GM19324 (cell line): ENCODE data around the gene MEIS3.
"Not testable (repeated sequence)": the region's sequence is repeated elsewhere in the genome, so short reads cannot be mapped to it uniquely, and the experiment has no call there.

Source experiments
- ATAC-seq: cut with Tn5 transposase; IDR thresholded peaks from one replicate; pipeline ENCODE4 v1.9.1; 2021; ENCODE audit warnings: mild to moderate bottlenecking, moderate library complexity; ENCODE audit not compliant: unreplicated experiment, low FRiP score

The MEIS3 gene

GRCh38 chr19:47390533-47391488 is 28.5 kb downstream of the MEIS3 start:
- no peak for ATAC-seq

GRCh38 chr19:47389150-47389556 is 30.2 kb downstream of the MEIS3 start:
- ATAC-seq, result no peak

- ATAC-seq, result not testable (repeated sequence)
Observed at GRCh38 chr19:47388721-47389120, 30.6 kb downstream of the MEIS3 start.

GRCh38 chr19:47387623-47388022 is 31.7 kb downstream of the MEIS3 start:
- ATAC-seq, result not testable (repeated sequence)

- not testable (repeated sequence) for ATAC-seq
Observed at GRCh38 chr19:47386582-47386981, 32.7 kb downstream of the MEIS3 start.

GRCh38 chr19:47384533-47384932 is 34.8 kb downstream of the MEIS3 start:
- ATAC-seq, result not testable (repeated sequence)

GRCh38 chr19:47383890-47384289 is 35.4 kb downstream of the MEIS3 start:
- not testable (repeated sequence) for ATAC-seq

GRCh38 chr19:47381653-47382279 is 37.6 kb downstream of the MEIS3 start:
- no peak for ATAC-seq

- ATAC-seq, result no peak
Observed at GRCh38 chr19:47381121-47381520, 38.2 kb downstream of the MEIS3 start.

GRCh38 chr19:47380559-47380958 is 38.8 kb downstream of the MEIS3 start:
- no peak for ATAC-seq

GRCh38 chr19:47379381-47379938 is 39.9 kb downstream of the MEIS3 start:
- no peak for ATAC-seq

- no peak for ATAC-seq
Observed at GRCh38 chr19:47378246-47378645, 41.1 kb downstream of the MEIS3 start.

GRCh38 chr19:47377801-47378200 is 41.5 kb downstream of the MEIS3 start:
- no peak for ATAC-seq

- no peak for ATAC-seq
Observed at GRCh38 chr19:47377208-47377701, 42.1 kb downstream of the MEIS3 start.

GRCh38 chr19:47376589-47377144 is 42.7 kb downstream of the MEIS3 start:
- ATAC-seq, result no peak

GRCh38 chr19:47375694-47376588 is 43.4 kb downstream of the MEIS3 start:
- ATAC-seq, result no peak

- ATAC-seq, result no peak
Observed at GRCh38 chr19:47374876-47375693, 44.2 kb downstream of the MEIS3 start.

GRCh38 chr19:47373246-47374240 is 45.8 kb downstream of the MEIS3 start:
- ATAC-seq, result no peak
